SK-N-SH (cell line): ENCODE results near the gene ISCA1.

Experiments used
- TF ChIP-seq, protein P1 (sequence below): fragments of 200-600 bp; sonication (generic); IDR thresholded peaks from 2 replicates; pipeline ENCODE4 v1.6.1; 2017; ENCODE audit warnings: antibody characterized with exemption, mild to moderate bottlenecking, moderate library complexity
- TF ChIP-seq, protein P2 (sequence below): IDR thresholded peaks from 2 replicates; pipeline ENCODE4; 2012

DNA sequence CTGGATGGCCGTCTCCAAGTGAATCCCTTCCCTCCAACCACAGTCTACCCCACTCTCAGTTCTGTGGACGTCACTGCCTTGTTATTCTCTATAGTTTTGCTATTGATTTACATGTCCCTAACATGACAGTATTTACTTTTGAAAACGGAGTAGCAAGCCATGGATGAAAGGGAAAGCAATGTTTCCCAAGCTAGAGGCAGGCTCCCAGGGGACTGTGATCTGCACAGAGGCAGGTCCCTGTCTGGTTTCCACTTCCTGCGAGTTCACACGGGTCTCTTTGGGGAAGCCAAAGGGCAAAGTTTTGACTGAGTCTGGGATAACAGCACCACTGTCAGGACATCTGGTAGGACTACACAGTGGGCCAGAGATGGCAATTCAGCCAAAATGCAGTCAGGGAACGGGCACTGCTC lies 35.6 kb downstream of the ISCA1 start:
- TF ChIP-seq, protein P1, sequence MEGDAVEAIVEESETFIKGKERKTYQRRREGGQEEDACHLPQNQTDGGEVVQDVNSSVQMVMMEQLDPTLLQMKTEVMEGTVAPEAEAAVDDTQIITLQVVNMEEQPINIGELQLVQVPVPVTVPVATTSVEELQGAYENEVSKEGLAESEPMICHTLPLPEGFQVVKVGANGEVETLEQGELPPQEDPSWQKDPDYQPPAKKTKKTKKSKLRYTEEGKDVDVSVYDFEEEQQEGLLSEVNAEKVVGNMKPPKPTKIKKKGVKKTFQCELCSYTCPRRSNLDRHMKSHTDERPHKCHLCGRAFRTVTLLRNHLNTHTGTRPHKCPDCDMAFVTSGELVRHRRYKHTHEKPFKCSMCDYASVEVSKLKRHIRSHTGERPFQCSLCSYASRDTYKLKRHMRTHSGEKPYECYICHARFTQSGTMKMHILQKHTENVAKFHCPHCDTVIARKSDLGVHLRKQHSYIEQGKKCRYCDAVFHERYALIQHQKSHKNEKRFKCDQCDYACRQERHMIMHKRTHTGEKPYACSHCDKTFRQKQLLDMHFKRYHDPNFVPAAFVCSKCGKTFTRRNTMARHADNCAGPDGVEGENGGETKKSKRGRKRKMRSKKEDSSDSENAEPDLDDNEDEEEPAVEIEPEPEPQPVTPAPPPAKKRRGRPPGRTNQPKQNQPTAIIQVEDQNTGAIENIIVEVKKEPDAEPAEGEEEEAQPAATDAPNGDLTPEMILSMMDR = no peak
- TF ChIP-seq, protein P2, sequence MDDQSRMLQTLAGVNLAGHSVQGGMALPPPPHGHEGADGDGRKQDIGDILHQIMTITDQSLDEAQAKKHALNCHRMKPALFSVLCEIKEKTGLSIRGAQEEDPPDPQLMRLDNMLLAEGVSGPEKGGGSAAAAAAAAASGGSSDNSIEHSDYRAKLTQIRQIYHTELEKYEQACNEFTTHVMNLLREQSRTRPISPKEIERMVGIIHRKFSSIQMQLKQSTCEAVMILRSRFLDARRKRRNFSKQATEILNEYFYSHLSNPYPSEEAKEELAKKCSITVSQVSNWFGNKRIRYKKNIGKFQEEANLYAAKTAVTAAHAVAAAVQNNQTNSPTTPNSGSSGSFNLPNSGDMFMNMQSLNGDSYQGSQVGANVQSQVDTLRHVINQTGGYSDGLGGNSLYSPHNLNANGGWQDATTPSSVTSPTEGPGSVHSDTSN = no peak
